ENCODE data around the gene RGS9.
"Not testable (repeated sequence)": the region's sequence is repeated elsewhere in the genome, so short reads cannot be mapped to it uniquely, and the experiment has no call there.

RGS9 gene

GRCh38 chr17:65155622-65156021 lies 18.5 kb downstream of the RGS9 start:
- DNase-seq (ENCODE audit: low read depth in 2 of 3, low spot score in 2 of 3) = no peak

DNA sequence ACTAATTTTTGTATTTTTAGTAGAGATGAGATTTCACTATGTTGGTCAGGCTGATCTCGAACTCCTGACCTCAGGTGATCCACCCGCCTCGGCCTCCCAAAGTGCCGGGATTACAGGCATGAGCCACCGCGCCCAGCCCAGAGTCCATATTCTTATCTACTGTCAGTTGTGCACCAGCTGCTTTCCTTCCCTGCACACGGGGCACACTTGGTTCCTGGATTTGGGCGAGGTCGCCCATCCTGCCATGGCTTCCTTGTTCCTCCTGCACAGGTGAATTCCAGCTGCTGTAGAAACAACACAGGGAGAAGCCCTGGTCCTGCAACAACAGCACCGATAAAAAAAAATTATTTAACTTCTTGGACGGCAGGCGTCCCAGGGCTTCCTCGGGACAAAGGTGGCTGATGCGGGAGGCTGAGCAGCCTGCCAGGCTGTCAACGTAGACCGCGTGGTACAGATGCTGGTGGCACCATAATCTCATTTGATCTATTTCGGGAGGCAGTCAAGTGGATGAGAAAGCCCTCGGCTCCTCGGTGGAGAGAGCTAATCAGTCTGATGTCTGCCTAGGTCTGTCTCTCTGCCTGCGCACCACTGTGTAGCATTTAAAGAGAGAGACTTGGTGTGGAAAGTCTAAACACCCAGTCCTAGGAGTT lies 19.1 kb downstream of the RGS9 start:
- no peak for DNase-seq (ENCODE audit: low read depth in 2 of 3, low spot score in 2 of 3)

DNA sequence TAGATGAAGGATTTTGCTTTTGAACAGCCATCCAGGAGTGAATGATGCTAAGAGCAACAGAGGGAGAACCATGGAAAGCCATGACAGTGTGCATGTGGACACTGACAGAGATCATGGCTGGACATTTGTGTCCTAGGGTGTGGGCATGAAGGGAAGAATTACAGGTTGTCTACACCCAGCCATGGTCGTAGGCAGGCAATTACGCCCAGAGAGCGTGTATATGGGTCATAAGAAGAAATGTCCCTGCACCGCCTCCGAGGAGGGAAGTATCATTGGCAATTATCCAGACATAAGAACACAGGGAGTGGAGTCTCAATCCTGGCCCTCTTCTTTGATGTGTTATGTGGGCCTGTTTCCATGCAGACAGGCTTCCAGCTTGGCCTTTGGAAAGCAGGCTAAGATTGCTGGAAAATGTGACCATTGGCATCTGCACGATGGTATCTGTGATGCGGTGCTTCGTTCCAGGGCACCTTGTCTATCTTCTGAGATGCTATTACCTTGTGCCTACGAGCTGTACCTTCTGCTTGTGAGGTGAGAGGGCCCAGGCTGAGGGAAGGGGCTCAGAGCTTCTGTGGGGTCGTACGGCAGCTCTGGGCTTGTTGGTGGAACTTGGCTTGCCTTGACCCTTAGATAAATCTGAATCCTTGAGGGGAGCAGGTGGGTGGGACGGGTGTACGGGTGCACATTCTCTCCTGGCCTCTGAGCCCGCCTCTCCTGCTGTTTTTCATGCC lies 19.8 kb downstream of the RGS9 start:
- no peak for DNase-seq (ENCODE audit: low read depth in 2 of 3, low spot score in 2 of 3)

DNA sequence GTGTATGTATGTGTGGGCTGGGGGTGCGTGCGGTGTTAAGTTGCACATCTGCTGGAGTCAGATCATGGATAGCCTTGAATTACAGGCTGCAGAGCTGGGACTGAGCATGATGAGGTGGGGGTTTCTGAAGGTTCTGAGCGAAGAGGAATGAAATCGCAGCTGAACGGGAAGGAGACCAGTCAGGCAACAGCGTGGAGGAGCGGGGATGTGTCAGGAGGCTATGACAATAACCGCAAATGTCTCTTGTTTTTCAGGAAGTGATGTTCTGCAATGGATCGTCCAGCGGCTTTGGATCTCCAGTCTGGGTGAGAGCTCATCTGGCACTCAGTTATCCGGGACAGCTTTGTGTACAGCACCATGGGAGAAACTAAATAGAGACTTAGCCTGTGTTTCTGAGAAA lies 20.9 kb downstream of the RGS9 start:
- DNase-seq (ENCODE audit: low read depth in 2 of 3, low spot score in 2 of 3) = no peak

- DNase-seq (ENCODE audit: low read depth in 2 of 3, low spot score in 2 of 3) = no peak
These were observed 21.5 kb downstream of the RGS9 start for GRCh38 chr17:65158622-65159021.

DNA sequence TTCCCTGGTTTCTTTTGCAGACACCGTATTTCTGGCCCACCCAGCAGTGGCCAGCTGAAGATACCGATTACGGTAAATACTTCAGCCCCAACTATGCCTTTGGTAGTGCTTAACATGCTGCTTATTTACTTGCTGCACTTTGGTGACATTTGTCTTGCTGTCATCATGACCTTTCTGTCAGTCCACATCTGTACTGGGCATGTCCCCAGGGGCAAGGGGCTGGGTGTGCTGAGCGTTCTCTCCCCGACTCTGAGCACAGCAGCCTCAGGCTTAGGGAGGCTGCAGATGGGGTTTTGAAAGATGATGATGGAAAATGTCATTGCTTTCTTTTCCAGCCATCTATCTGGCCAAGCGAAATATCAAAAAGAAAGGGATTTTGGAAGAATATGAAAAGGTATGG lies 23.3 kb downstream of the RGS9 start:
- DNase-seq (ENCODE audit: low read depth in 2 of 3, low spot score in 2 of 3) = no peak

- DNase-seq (ENCODE audit: low read depth in 2 of 3, low spot score in 2 of 3) = no peak
These were observed 26.9 kb downstream of the RGS9 start for GRCh38 chr17:65163990-65164495.

- no peak for DNase-seq (ENCODE audit: low read depth in 2 of 3, low spot score in 2 of 3)
These were observed 29.6 kb downstream of the RGS9 start for GRCh38 chr17:65166787-65167186.

DNA sequence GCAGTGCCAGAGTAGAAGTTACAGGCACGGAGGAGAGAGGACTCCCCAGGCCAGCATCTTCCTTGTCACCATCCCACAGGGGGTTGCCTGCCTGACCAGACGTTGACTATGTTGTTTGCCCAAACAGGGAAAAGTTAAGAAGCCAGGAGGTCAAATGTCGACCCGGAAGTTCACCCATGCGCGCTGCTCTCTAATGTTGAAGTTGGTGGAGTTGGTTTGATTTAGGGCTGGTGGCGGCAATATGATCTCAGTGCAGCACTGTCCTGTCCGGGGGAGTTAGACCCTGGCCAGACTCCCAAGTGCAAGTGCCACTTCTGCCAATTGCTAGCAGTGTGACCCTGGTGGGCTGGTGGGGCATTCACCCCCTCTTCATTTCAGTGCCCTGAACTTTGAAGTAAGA lies 30.4 kb downstream of the RGS9 start:
- DNase-seq (ENCODE audit: low read depth in 2 of 3, low spot score in 2 of 3) = no peak

- DNase-seq (ENCODE audit: low read depth in 2 of 3, low spot score in 2 of 3) = no peak
These were observed 32.5 kb downstream of the RGS9 start for GRCh38 chr17:65169691-65170090.

DNA sequence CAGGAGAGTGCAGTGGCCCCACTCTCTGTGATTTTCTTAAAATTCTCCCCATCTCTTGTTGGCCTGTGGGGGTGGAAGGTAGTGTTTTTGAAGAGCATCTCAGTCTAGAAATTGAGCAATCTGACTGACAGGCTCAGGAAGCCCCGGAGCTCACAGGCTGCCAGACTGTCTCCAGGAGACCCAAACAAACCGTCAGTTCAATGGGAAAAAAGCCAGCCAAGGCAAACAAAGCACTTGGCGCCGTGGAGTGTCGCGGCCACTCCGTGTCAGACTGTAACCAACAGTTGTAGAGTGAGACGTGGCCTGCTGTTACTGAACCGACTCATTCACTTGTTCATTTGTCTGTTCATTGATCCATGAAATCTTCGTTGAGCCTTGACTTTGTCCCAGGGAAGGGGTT lies 33.7 kb downstream of the RGS9 start:
- no peak for DNase-seq (ENCODE audit: low read depth in 2 of 3, low spot score in 2 of 3)

DNA sequence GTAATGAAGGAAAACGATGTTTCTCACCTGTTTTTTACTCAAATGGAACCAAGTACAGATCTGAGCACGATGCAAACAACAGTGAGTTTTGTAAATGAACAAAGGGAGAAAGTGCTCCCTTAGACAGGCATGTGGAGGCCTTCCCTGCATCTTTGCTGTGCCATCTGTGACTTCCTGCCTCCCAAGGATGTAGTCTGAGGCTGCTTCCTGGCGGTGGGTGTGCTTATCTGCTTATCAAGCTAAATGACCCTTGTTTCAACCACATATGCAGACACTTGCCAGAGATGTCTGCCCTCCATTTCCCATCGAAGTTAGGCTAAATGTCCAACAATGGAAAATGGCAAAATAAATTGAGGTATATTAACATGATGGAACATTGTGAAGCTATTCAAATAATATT lies 34.6 kb downstream of the RGS9 start:
- DNase-seq (ENCODE audit: low read depth in 2 of 3, low spot score in 2 of 3) = no peak

DNA sequence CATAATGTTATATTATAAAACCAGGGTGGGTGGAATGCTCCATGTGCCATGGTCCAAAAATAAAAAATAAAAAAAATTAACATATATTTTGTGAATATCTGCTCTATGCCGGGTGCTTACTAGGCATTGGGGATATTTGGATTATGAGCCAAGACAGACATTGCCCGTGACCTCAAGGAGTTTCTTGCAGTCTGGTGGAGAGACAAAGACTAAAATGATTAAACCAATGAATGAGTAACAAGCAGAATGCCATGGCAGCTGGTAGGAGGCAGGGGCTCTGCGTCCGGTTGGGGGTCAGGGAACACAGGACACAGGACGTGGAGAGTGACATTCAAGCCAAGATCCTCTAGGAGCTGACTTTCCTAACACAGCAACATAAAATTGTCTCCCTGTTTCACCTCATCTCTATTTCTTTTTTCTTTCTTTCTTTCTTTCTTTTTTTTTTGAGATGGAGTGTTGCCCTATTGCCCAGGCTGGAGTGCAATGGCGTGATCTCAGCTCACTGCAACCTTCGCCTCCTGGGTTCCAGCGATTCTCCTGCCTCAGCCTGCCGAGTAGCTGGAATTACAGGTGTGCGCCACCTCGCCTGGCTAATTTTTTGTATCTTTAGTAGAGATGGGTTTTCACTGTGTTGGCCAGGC lies 35.4 kb downstream of the RGS9 start:
- no peak for DNase-seq (ENCODE audit: low read depth in 2 of 3, low spot score in 2 of 3)

GRCh38 chr17:65173284-65173793 lies 36.2 kb downstream of the RGS9 start:
- DNase-seq (ENCODE audit: low read depth in 2 of 3, low spot score in 2 of 3) = no peak

- no peak for DNase-seq (ENCODE audit: low read depth in 2 of 3, low spot score in 2 of 3)
These were observed 37.0 kb downstream of the RGS9 start for GRCh38 chr17:65173976-65174683.

DNA sequence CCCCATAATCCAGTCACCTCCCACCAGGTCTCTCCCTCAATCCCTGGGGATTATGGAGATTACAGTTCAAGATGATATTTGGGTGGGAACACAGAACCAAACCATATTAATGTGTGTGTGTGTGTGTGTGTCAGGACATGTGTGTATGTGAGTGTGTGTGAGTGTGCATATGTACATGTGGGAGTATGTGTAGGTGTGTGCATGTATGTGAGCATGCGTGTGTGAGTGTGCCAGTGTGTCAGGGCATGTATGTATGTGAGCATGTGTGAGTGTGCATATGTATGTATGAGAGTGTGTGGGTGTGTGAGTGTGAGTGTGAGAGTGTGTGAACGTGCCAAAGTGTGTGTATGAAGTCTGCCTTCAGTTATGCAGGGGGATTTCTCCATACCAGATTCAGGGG lies 37.8 kb downstream of the RGS9 start:
- no peak for DNase-seq (ENCODE audit: low read depth in 2 of 3, low spot score in 2 of 3)

DNA sequence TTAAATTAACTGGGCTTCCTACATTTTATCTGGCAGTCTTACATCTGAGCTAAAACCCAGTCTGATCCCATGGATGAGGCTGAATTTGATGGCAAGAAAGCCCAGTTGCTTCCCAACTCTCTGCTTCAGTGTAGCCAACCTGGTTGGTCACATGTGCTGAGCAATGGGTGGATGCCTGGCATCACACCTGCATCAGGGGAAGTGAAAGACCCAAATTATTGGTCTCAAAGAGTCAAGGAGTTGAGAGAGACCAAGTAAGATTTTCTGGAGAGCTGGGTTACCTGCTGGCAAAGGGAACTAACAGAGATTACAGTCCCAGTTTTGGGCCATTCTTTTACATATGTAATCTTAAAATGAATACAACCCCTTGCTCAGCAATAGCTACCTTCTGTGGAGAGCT lies 38.8 kb downstream of the RGS9 start:
- no peak for DNase-seq (ENCODE audit: low read depth in 2 of 3, low spot score in 2 of 3)

DNA sequence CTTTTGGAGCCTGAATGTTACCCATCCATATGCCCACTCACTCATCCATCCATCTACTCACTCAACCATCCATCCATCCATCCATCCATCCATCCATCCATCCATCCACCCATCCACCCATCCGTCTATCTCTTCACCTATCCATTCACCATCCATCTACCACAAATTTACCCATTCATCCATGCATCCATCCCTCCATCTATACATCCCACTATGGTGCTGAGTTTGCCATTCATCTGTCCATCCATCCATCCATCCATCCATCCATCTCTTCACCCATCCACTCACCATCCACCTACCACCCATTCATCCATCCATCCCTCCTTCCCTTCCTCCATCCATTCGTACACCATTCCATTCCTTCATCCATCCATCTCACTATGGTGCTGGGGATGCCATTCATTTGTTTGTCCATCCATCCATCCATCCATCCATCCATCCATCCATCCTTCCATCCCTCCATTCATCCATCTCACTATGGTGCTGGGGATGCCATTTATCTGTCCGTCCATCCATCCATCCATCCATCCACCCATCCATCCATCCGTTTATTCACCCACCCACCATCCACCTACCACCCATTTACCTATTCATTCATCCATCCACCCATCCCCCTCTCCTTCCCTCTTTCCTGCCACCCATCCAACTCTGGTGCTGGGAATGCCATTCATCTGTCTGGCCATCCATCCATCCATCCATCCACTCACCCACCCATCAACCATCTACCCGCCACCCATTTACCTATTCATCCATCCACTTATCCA lies 39.7 kb downstream of the RGS9 start:
- DNase-seq (ENCODE audit: low read depth in 2 of 3, low spot score in 2 of 3) = no peak

- DNase-seq (ENCODE audit: low read depth in 2 of 3, low spot score in 2 of 3) = no peak
These were observed 40.7 kb downstream of the RGS9 start for GRCh38 chr17:65177901-65178300.

DNA sequence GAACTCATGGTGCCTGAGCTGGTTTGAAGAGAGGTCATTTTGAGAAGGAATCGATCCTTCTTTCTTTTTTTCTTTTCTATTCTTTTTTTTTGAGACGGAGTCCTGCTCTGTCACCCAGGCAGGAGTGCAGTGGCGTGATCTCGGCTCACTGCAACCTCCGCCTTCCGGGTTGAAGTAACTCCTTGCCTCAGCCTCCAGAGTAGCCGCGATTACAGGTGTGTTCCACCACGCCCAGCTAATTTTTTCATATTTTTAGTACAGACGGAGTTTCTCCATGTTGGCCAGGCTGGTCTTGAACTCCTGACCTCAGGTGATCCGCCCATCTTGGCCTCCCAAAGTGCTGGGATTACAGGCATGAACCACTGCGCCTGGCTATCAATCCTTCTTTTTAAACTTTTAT lies 43.1 kb downstream of the RGS9 start:
- DNase-seq (ENCODE audit: low read depth in 2 of 3, low spot score in 2 of 3) = not testable (repeated sequence)

GRCh38 chr17:65180752-65181236 lies 43.6 kb downstream of the RGS9 start:
- not testable (repeated sequence) for DNase-seq (ENCODE audit: low read depth in 2 of 3, low spot score in 2 of 3)

All from activated CD8-positive, alpha-beta memory T cell treated with anti-CD3 and anti-CD28 coated beads for 48 hours (primary cell).